ENCODE measurements around the gene NUDC. TPM values are rescaled to one million over a fixed set of nuclear protein-coding genes. Genes with fewer than 3 reads are reported as not detected.

Gene NUDC
- total RNA-seq, 2 experiments from 2014 or later = 59.0 to 59.1 TPM

DNA sequence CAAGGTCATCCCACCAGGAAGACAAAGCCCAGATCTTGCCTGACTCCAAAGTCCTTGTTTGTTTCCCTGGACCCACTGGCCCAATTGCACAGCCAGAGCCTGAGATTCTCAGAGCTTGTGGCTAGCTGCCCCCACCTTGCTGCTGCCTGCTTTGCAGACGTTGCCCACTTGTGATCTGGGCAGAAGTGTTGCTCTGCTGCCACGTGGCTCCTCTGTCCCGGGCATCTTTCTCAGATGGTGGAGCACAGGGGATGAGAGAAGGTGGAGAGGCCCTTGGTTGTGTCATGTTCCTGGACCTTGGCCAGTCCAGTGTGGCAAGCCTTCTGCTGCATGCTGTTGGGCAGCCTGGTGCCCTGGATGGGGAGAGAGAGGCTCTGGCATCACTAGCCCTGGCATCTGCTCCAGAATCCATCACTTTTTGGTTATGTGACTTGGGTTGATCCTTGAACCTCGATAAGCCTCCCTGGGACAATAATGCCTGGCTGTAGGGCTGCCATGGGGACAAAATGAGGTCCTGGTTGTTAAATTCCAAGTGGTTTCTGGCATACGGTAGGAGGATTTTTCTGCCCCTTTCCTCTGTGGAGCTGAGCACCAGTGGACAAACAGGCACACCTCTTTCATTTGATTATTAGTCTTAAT is 6.2 kb upstream of the NUDC start:
- DNase-seq (no peak), ATAC-seq (ENCODE audit: low read depth) (no peak)
- POLR2A ChIA-PET = no interaction called here
- Mint-ChIP-seq H3K27me3 (no peaks in the 10 kb centered on the region), H3K4me1 (peaks cover 1% of the 10 kb centered on the region), H3K4me3 (no peak overlapping the region), H3K36me3 (no peaks in the 10 kb centered on the region), H3K27ac (no peak overlapping the region), H3K9me3 (no peaks in the 10 kb centered on the region)

GRCh38 chr1:26921126-26921539 is 410 bp upstream of the NUDC start:
- no peaks in the 10 kb centered on the region for H3K9me3 Mint-ChIP-seq
- POLR2A ChIA-PET = interaction anchor here (0.7 to 2.4 kb wide), 7 partner anchors 21 to 177 kb away, joined by 3 to 14 read pairs (median 4); partner anchors contain the start of genes GPATCH3, GPN2 and PIGV
- peaks cover 24% of the 10 kb centered on the region for H3K4me1 Mint-ChIP-seq
- ATAC-seq (ENCODE audit: low read depth) = peak; percentile 50
- no peak for DNase-seq
- H3K4me3 Mint-ChIP-seq = peak overlapping the region; percentile 91
- H3K27ac Mint-ChIP-seq = peak overlapping the region; percentile 91
- H3K27me3 Mint-ChIP-seq = no peaks in the 10 kb centered on the region
- H3K36me3 Mint-ChIP-seq = peaks cover 8% of the 10 kb centered on the region

DNA sequence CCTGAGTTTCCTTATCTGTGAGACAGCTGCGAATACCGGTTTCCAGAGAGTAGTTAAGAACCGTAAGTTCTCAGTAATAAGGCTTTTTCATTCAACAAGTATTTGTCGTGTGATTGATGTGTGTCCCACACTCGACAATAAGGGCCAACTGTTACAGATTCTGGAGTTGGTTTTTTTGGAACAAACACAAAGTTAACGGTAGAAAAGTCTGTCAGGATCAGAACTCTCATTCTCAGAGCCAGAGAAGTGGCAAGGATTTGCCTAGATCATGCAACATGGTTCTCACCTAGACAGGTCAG is 837 bp downstream of the NUDC start:
- DNase-seq = no peak
- Mint-ChIP-seq H3K27ac (peak overlapping the region; percentile 91), H3K4me1 (peaks cover 27% of the 10 kb centered on the region), H3K4me3 (peak overlapping the region; percentile 91), H3K9me3 (no peaks in the 10 kb centered on the region), H3K27me3 (no peaks in the 10 kb centered on the region), H3K36me3 (peaks cover 12% of the 10 kb centered on the region)
- ATAC-seq (ENCODE audit: low read depth) = no peak
- POLR2A ChIA-PET = interaction anchor here (0.8 to 2.2 kb wide), 6 partner anchors 9 to 178 kb away, joined by 3 to 14 read pairs (median 4); partner anchors contain the start of gene GPATCH3

GRCh38 chr1:26922901-26923300 is 1.4 kb downstream of the NUDC start:
- ATAC-seq (ENCODE audit: low read depth) (no peak), DNase-seq (no peak)
- Mint-ChIP-seq H3K9me3 (no peaks in the 10 kb centered on the region), H3K4me3 (peak overlapping the region; percentile 91), H3K4me1 (peaks cover 27% of the 10 kb centered on the region), H3K36me3 (peaks cover 14% of the 10 kb centered on the region), H3K27me3 (no peaks in the 10 kb centered on the region), H3K27ac (peak overlapping the region; percentile 91)
- POLR2A ChIA-PET = interaction anchor here (1.7 kb wide), 1 partner anchor 22 kb away, joined by 4 read pairs; no protein-coding TSS in a partner anchor

- Mint-ChIP-seq H3K36me3 (peaks cover 21% of the 10 kb centered on the region), H3K27me3 (no peaks in the 10 kb centered on the region), H3K4me3 (peak overlapping the region; percentile 91), H3K9me3 (no peaks in the 10 kb centered on the region), H3K27ac (no peak overlapping the region), H3K4me1 (peaks cover 27% of the 10 kb centered on the region)
- DNase-seq (no peak), ATAC-seq (ENCODE audit: low read depth) (no peak)
- POLR2A ChIA-PET = interaction anchor here (1.7 kb wide), 1 partner anchor 23 kb away, joined by 4 read pairs; no protein-coding TSS in a partner anchor
Observed at GRCh38 chr1:26923711-26924110, 2.2 kb downstream of the NUDC start.

DNA sequence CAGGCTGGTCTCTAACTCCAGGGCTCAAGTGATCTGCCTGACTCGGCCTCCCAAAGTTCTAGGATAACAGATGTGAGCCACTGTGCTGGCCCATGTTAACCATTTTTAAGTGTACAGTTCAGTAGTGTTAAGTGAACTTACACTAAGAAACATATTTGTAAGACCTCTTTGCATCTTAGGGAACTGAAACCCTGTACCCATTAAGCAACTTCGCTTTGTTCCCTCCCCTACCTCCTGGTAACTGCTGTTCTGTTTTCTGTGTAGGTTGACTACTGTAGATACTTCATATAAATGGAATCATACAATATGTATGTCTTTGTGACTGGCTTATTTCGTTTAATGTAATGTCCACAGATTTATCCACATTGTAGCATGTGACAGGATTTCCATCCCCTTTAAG is 11.0 kb downstream of the NUDC start:
- Mint-ChIP-seq H3K36me3 (peaks cover 30% of the 10 kb centered on the region), H3K27ac (no peak overlapping the region), H3K27me3 (no peaks in the 10 kb centered on the region), H3K9me3 (no peaks in the 10 kb centered on the region), H3K4me1 (peaks cover 2% of the 10 kb centered on the region), H3K4me3 (no peak overlapping the region)
- ATAC-seq (ENCODE audit: low read depth) (no peak), DNase-seq (no peak)
- POLR2A ChIA-PET = no interaction called here

DNA sequence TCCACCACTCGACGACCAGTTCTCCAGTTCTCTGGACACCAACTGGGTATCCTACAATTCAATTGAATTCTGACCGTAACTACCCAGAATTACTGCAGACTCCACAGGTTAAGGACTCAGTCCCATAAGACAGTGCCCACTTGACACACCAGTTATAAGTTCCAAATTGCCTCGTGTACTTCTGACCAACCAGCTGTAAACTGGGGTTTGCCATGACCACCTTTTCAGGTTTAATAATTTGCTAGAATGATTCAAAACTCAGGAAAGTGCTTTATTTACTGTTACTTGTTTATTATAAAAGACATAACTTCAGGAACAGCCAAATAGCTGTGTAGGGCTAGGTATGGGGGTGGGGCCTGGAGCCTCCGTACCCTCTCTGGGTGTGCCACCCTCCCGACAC is 15.3 kb downstream of the NUDC start:
- Mint-ChIP-seq H3K27me3 (no peaks in the 10 kb centered on the region), H3K36me3 (peaks cover 18% of the 10 kb centered on the region), H3K4me1 (peaks cover 4% of the 10 kb centered on the region), H3K27ac (no peak overlapping the region), H3K4me3 (no peak overlapping the region), H3K9me3 (no peaks in the 10 kb centered on the region)
- POLR2A ChIA-PET = no interaction called here
- DNase-seq = no peak
- no peak for ATAC-seq (ENCODE audit: low read depth)

DNA sequence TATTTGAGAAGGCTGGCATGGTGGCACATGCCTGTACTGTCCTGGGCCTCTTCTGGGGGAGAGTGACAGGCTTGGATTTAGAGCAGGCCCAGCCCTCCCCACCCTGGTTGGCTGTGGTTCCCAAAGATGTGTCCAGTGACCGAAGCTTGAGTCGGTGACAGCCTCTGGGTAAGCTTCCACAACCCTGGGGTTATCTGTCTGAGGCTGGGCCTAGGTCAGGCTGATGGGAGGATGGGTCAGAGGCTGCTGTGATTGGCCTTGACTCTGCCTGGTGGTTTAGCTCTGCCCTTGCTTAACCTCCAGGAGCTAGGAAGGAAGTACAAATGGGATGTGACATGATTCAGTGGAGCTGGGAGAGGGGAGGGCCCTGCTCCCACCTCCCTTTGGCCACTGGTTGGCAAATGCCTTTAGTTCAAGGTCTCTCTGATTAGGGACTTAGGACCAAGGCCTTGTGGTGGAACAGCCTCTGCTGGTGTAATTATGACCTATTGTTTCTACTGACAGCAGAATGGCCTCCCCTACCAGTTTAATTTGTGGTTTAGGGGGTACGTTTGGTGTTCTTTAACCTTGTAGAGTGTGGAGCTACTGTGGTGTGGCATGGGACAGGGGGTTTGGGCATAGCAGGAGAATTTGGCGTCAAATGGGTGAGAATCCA is 16.6 kb downstream of the NUDC start:
- Mint-ChIP-seq H3K4me1 (peaks cover 2% of the 10 kb centered on the region), H3K36me3 (peaks cover 22% of the 10 kb centered on the region), H3K27ac (no peak overlapping the region), H3K9me3 (no peaks in the 10 kb centered on the region), H3K4me3 (no peak overlapping the region), H3K27me3 (no peaks in the 10 kb centered on the region)
- POLR2A ChIA-PET = no interaction called here
- DNase-seq (no peak), ATAC-seq (ENCODE audit: low read depth) (no peak)

GRCh38 chr1:26938659-26939025 is 17.1 kb downstream of the NUDC start:
- H3K36me3 Mint-ChIP-seq = peaks cover 23% of the 10 kb centered on the region

DNA sequence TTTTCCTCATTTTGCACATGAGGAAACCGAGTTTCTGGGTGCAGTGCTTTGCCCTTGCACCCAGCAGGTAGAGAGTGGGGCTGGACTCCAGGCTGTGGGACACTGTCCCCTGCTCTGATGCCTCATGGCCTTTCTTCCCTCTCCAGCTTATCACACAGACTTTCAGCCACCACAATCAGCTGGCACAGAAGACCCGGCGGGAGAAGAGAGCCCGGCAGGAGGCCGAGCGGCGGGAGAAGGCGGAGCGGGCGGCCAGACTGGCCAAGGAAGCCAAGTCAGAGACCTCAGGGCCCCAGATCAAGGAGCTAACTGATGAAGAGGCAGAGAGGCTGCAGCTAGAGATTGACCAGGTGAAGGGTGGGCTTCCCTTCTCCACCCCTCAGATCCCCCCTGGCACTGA is 19.8 kb downstream of the NUDC start:
- no peaks in the 10 kb centered on the region for H3K27me3 Mint-ChIP-seq
- peaks cover 23% of the 10 kb centered on the region for H3K36me3 Mint-ChIP-seq
- H3K27ac Mint-ChIP-seq = no peak overlapping the region
- no peaks in the 10 kb centered on the region for H3K9me3 Mint-ChIP-seq
- DNase-seq = no peak
- peaks cover 2% of the 10 kb centered on the region for H3K4me1 Mint-ChIP-seq
- no peak for ATAC-seq (ENCODE audit: low read depth)
- H3K4me3 Mint-ChIP-seq = no peak overlapping the region
- POLR2A ChIA-PET = no interaction called here

More at GRCh38 chr1:26938659-26939025, 17.1 kb downstream of the NUDC start:
- Mint-ChIP-seq H3K27me3 (no peaks in the 10 kb centered on the region), H3K9me3 (no peaks in the 10 kb centered on the region), H3K4me3 (no peak overlapping the region), H3K27ac (no peak overlapping the region), H3K4me1 (peaks cover 2% of the 10 kb centered on the region)
- POLR2A ChIA-PET = no interaction called here
- ATAC-seq (ENCODE audit: low read depth) = no peak
- no peak for DNase-seq

- DNase-seq (no peak), ATAC-seq (ENCODE audit: low read depth) (no peak)
- no peaks in the 10 kb centered on the region for H3K27me3 Mint-ChIP-seq
- H3K27ac Mint-ChIP-seq = no peak overlapping the region
- POLR2A ChIA-PET = interaction anchor here (0.9 kb wide), 1 partner anchor 21 kb away, joined by 3 read pairs; no protein-coding TSS in a partner anchor
- H3K4me3 Mint-ChIP-seq = no peak overlapping the region
- H3K36me3 Mint-ChIP-seq = peaks cover 25% of the 10 kb centered on the region
- H3K9me3 Mint-ChIP-seq = no peaks in the 10 kb centered on the region
- H3K4me1 Mint-ChIP-seq = peaks cover 2% of the 10 kb centered on the region
Observed at GRCh38 chr1:26942656-26943055, 21.1 kb downstream of the NUDC start.

DNA sequence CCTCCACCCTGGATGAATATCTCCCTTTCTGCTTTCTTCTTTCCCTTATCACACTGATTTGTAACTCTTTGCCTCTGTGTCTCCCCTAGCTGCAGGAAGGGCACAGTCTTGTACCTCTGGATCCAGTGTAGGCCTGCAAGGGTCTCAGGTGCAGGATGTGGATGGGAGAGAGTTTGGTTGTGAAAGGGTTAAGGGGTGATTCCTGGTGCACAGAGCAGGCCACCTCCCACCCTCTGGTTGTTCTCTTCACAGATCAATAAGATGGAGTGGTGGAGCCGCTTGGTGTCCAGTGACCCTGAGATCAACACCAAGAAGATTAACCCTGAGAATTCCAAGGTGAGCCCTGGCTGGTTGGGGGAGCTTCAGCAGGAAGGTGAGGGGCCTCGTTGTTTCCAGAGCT is 23.6 kb downstream of the NUDC start:
- H3K27ac Mint-ChIP-seq = peak overlapping the region; percentile 9
- ATAC-seq (ENCODE audit: low read depth) (no peak), DNase-seq (no peak)
- H3K4me1 Mint-ChIP-seq = peaks cover 2% of the 10 kb centered on the region
- H3K9me3 Mint-ChIP-seq = no peaks in the 10 kb centered on the region
- peaks cover 25% of the 10 kb centered on the region for H3K36me3 Mint-ChIP-seq
- no peaks in the 10 kb centered on the region for H3K27me3 Mint-ChIP-seq
- POLR2A ChIA-PET = no interaction called here
- no peak overlapping the region for H3K4me3 Mint-ChIP-seq

DNA sequence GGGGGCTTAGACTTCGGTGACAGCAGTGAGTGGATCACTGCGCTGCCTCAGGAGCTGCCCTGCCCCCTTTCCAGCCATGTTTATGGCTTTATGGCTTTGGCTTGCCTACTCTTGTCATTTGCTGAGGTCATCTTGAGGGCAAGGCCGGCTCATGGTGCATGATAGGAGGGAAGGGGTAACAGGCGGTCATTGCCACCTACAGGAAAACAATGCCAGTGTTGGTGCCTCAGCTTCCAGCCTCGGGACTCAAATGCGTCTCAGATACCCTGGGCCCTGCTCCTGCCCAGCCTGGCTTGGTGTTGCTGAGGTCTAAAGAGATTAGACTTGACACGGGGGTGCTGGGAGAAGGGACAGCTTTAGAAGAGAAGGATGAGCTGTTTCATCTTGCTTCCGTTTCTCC is 24.2 kb downstream of the NUDC start:
- Mint-ChIP-seq H3K9me3 (no peaks in the 10 kb centered on the region), H3K4me3 (no peak overlapping the region), H3K27me3 (no peaks in the 10 kb centered on the region), H3K36me3 (peaks cover 25% of the 10 kb centered on the region), H3K4me1 (peaks cover 2% of the 10 kb centered on the region), H3K27ac (no peak overlapping the region)
- DNase-seq = no peak
- POLR2A ChIA-PET = interaction anchor here (0.5 kb wide), 1 partner anchor 562 kb away, joined by 3 read pairs; no protein-coding TSS in a partner anchor
- ATAC-seq (ENCODE audit: low read depth) = no peak

DNA sequence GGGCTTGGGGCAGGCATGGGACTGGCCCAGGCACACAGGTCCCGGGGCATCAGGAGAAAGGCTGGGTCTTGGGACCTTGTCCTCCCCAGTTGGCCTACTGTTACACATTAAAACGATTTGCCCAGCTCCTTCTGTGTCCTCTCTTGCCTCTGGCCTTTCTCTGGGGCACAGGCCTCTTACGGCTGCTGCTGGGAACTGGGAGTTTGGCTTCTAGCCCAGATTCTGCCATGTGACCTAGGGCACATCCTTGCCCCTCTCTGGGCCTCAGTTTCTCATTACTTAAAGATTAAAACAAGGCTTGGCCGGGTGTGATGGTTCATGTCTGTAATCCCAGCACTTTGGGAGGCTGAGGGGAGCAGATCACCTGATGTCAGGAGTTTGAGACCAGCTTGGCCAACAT is 24.7 kb downstream of the NUDC start:
- no peaks in the 10 kb centered on the region for H3K9me3 Mint-ChIP-seq
- H3K4me3 Mint-ChIP-seq = no peak overlapping the region
- no peak overlapping the region for H3K27ac Mint-ChIP-seq
- DNase-seq (no peak), ATAC-seq (ENCODE audit: low read depth) (no peak)
- POLR2A ChIA-PET = interaction anchor here (0.5 kb wide), 1 partner anchor 562 kb away, joined by 3 read pairs; no protein-coding TSS in a partner anchor
- H3K27me3 Mint-ChIP-seq = no peaks in the 10 kb centered on the region
- peaks cover 24% of the 10 kb centered on the region for H3K36me3 Mint-ChIP-seq
- H3K4me1 Mint-ChIP-seq = peaks cover 2% of the 10 kb centered on the region

All from activated naive CD8-positive, alpha-beta T cell treated with anti-CD3 and anti-CD28 coated beads, Interleukin-2, amount 10 ng/mL, durations not matched to agents 7 days and 5 days (primary cell).